ENCODE results near the gene RHBG.

- TF ChIP-seq, protein P1, sequence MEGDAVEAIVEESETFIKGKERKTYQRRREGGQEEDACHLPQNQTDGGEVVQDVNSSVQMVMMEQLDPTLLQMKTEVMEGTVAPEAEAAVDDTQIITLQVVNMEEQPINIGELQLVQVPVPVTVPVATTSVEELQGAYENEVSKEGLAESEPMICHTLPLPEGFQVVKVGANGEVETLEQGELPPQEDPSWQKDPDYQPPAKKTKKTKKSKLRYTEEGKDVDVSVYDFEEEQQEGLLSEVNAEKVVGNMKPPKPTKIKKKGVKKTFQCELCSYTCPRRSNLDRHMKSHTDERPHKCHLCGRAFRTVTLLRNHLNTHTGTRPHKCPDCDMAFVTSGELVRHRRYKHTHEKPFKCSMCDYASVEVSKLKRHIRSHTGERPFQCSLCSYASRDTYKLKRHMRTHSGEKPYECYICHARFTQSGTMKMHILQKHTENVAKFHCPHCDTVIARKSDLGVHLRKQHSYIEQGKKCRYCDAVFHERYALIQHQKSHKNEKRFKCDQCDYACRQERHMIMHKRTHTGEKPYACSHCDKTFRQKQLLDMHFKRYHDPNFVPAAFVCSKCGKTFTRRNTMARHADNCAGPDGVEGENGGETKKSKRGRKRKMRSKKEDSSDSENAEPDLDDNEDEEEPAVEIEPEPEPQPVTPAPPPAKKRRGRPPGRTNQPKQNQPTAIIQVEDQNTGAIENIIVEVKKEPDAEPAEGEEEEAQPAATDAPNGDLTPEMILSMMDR (IDR thresholded peaks at IDR 0.05; ENCODE audit: low read depth, low read length): no peak
- TF ChIP-seq MYC (IDR thresholded peaks at IDR 0.05; ENCODE audit: low read depth, low read length) (no peak), POLR2A (IDR thresholded peaks at IDR 0.05; ENCODE audit: extremely low read depth, insufficient read length) (no peak)
Observed at GRCh38 chr1:156386949-156387869, 18.2 kb downstream of the RHBG start.

Measured in NB4 (cell line).